Endothelial cell of umbilical vein (primary cell): ENCODE measurements around the gene RAD51B. TPM values are rescaled to one million over a fixed set of nuclear protein-coding genes. Genes with fewer than 3 reads are reported as not detected.

Experiments used
- BruUV-seq: library from RNA; stranded (reverse); fragments of 400-500 nt; replicated peaks from 2 replicates; lab custom pipeline; 2021; lab: Mats Ljungman, UMichigan
- CTCF ChIA-PET: fragments of 300-600, 350-600 bp; sonication (Branson Sonifier 250); formaldehyde crosslinking; loops from one replicate; lab custom pipeline; 2021; ENCODE audit warnings: antibody characterized with exemption, inconsistent platforms; lab: Charles Lee
- POLR2A ChIA-PET: fragments of 300-600, 350-600 bp; sonication (Branson Sonifier 250); formaldehyde crosslinking; loops from one replicate; lab custom pipeline; 2021; ENCODE audit warnings: antibody characterized with exemption, inconsistent platforms; lab: Charles Lee
- DNase-seq: peaks from one replicate; pipeline ENCODE4 v3.0.0-alpha.2; 2011; ENCODE audit warnings: low read depth, low spot score
- FAIRE-seq: peaks from 2 replicates; lab custom pipeline; 2011; peaks lifted over from hg19 to GRCh38; lab: Jason Lieb, UNC
- H2AFZ ChIP-seq: 2 replicates; pipeline ENCODE4 v1.6.0; 2012; ENCODE audit warnings: low read depth, low read length, control low read depth, inconsistent platforms
- H3K27ac ChIP-seq: 2 replicates; pipeline ENCODE4 v1.5.1; 2011; ENCODE audit warnings: low read depth, mild to moderate bottlenecking, control low read depth, low read length, moderate library complexity; ENCODE audit not compliant: insufficient read depth
- H3K27me3 ChIP-seq, 2 experiments: 2 replicates each; pipeline versions ENCODE4 v1.6.0 to v1.6.1; 2011; ENCODE audit warnings: low read length in 2 of 2, mixed read lengths in 1 of 2; ENCODE audit not compliant: control insufficient read depth in 2 of 2, insufficient read depth in 2 of 2
- H3K36me3 ChIP-seq, 2 experiments: 2 replicates in 1 of 2; 3 replicates in 1 of 2; pipeline ENCODE4 v1.5.1; 2011; ENCODE audit warnings: low read length in 2 of 2, mild to moderate bottlenecking in 1 of 2, moderate library complexity in 1 of 2; ENCODE audit not compliant: control insufficient read depth in 2 of 2, insufficient read depth in 2 of 2; ENCODE audit errors: extremely low read depth in 1 of 2
- H3K4me1 ChIP-seq: 3 replicates; pipeline ENCODE4 v1.5.1; 2011; ENCODE audit warnings: mild to moderate bottlenecking, low read length; ENCODE audit not compliant: control insufficient read depth, insufficient read depth; ENCODE audit errors: extremely low read depth
- H3K4me2 ChIP-seq: 2 replicates; pipeline ENCODE4 v1.6.1; 2011; ENCODE audit warnings: low read length, control low read depth, mixed read lengths; ENCODE audit not compliant: insufficient read depth
- H3K4me3 ChIP-seq, 3 experiments: fragments of 200-600 bp in 1 of 3; sonication (generic), shearing (Covaris generic) in 1 of 3; replicated peaks in 1 of 3; 2 replicates each; pipeline ENCODE4 v1.5.1; 2011 to 2016; ENCODE audit warnings: control low read depth in 3 of 3, low read length in 3 of 3, mild to moderate bottlenecking in 2 of 3, inconsistent platforms in 1 of 3, low read depth in 1 of 3, moderate library complexity in 1 of 3; ENCODE audit not compliant: insufficient read depth in 1 of 3
- H3K79me2 ChIP-seq: 2 replicates; pipeline ENCODE4 v1.6.0; 2012; ENCODE audit warnings: low read length, inconsistent platforms; ENCODE audit not compliant: control insufficient read depth, insufficient read depth
- H3K9ac ChIP-seq: replicated peaks from 2 replicates; pipeline ENCODE3; 2011; ENCODE audit warnings: low read length, control low read depth; ENCODE audit not compliant: insufficient read depth; ENCODE audit errors: extremely low read depth
- H3K9me1 ChIP-seq: replicated peaks from 3 replicates; pipeline ENCODE4 v1.6.0; 2011; ENCODE audit warnings: mild to moderate bottlenecking, low read length; ENCODE audit not compliant: control insufficient read depth, insufficient read depth; ENCODE audit errors: extremely low read depth
- H3K9me3 ChIP-seq: replicated peaks from 2 replicates; pipeline ENCODE4 v1.5.1; 2012; ENCODE audit warnings: low read length, inconsistent platforms; ENCODE audit not compliant: control insufficient read depth, insufficient read depth
- H4K20me1 ChIP-seq: replicated peaks from 2 replicates; pipeline ENCODE3; 2011; ENCODE audit warnings: mild to moderate bottlenecking, low read length; ENCODE audit not compliant: control insufficient read depth, insufficient read depth; ENCODE audit errors: extremely low read depth
- EZH2 ChIP-seq: IDR thresholded peaks from 2 replicates; pipeline ENCODE4 v1.6.1; 2012; ENCODE audit warnings: borderline replicate concordance, low read depth, mild to moderate bottlenecking, moderate library complexity, low read length, inconsistent platforms; ENCODE audit not compliant: severe bottlenecking
- FOS ChIP-seq: IDR thresholded peaks from 2 replicates; pipeline ENCODE4 v1.6.1; 2011; ENCODE audit warnings: mild to moderate bottlenecking, low read length, moderate library complexity, borderline replicate concordance; ENCODE audit not compliant: insufficient read depth
- JUN ChIP-seq: IDR thresholded peaks from 2 replicates; pipeline ENCODE4 v1.6.1; 2011; ENCODE audit warnings: borderline replicate concordance, low read depth; ENCODE audit not compliant: insufficient read length, insufficient read depth
- MYC ChIP-seq: IDR thresholded peaks from one replicate; pipeline ENCODE4 v1.6.1; 2011; ENCODE audit warnings: mild to moderate bottlenecking, low read depth, low read length
- POLR2A ChIP-seq: IDR thresholded peaks from 2 replicates; pipeline ENCODE4 v1.6.1; 2012; ENCODE audit warnings: low read depth, mild to moderate bottlenecking, control low read depth, low read length
- dilution Hi-C: fragments of 300-500 bp; cut with MboI; formaldehyde crosslinking; loops from one replicate; pipeline ENCODE4 v1.15.0; 2019; ENCODE audit warnings: low sequenced_read_pairs; ENCODE audit not compliant: extremely low pct_ligation_motif_present
- intact Hi-C: fragments of 100-400 bp; cut with micrococcal nuclease; formaldehyde crosslinking; loops from one replicate; pipeline ENCODE4 v1.10.0; 2022
- polyA plus RNA-seq, 4 experiments: library from polyadenylated mRNA; depleted of rRNA in 3 of 4; stranded (reverse) in 3 of 4; unstranded in 1 of 4; fragments of >200 nt; gene quantifications; 2 replicates each; pipeline versions ENCODE4 v1.2.1 to v1.2.3, GENCODE V29; 2011 to 2012; ENCODE audit warnings: missing spikeins in 1 of 4
- total RNA-seq: library from RNA; stranded (reverse); gene quantifications from 2 replicates; pipeline ENCODE4 v1.2.3, GENCODE V29; 2021
- TF ChIP-seq, protein P1 (sequence below), 2 donors: IDR thresholded peaks; 1 replicate in 1 of 2; 2 replicates in 1 of 2; pipeline ENCODE4 v1.5.1; 2011; ENCODE audit warnings: low read length in 2 of 2, mild to moderate bottlenecking in 2 of 2, moderate library complexity in 2 of 2, control low read depth in 1 of 2, inconsistent platforms in 1 of 2, low read depth in 1 of 2; ENCODE audit not compliant: insufficient read depth in 1 of 2; ENCODE audit errors: extremely low read depth in 1 of 2
- TF ChIP-seq, protein P2 (sequence below): IDR thresholded peaks from 2 replicates; pipeline ENCODE4 v1.6.1; 2011; ENCODE audit not compliant: insufficient read depth, insufficient read length

Gene RAD51B
- total and polyA plus RNA-seq, 2 donors (not counting 3 experiments of a cell fraction or from before 2014, with no cell fraction given) = 3.9 to 19.0 TPM

DNA sequence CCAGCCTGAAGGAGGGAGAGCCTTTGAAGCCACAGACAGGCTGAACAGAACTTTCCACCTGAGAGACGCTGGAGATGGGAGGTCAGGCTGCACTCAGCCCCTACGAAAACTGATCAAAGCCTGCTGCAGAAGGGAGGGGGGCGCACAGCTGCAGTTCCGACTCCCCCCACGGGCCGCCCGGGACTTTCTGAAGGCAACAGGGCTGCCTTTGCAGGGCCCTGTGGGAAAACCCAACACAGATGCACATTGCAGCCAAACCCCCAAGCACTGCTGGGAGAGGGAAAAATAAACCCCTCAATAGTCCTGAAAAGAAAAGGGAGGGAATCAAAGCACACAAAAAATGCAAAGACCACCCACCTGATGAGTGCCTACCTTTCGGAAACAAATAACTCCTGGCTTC lies 682.7 kb downstream of the RAD51B start:
- no peaks in the 10 kb centered on the region for H3K9me1 ChIP-seq
- H3K4me1 ChIP-seq = peaks cover 19% of the 10 kb centered on the region
- intact Hi-C loops (no loop called here), dilution Hi-C loops (no loop called here)
- H3K4me3 ChIP-seq = no peak overlapping the region
- POLR2A ChIA-PET = no interaction called here
- H3K9ac ChIP-seq = no peak overlapping the region
- no peak overlapping the region for H2AFZ ChIP-seq
- BruUV-seq = no TSS peak
- no peaks in the 10 kb centered on the region for H3K9me3 ChIP-seq
- H3K36me3 ChIP-seq = no peaks in the 10 kb centered on the region
- H3K4me2 ChIP-seq = no peak overlapping the region
- CTCF ChIA-PET = no interaction called here
- DNase-seq (no peak), FAIRE-seq (no peak)
- H3K27me3 ChIP-seq = no peaks in the 10 kb centered on the region
- H3K79me2 ChIP-seq = no peaks in the 10 kb centered on the region
- no peak for TF ChIP-seq JUN
- TF ChIP-seq FOS = no peak
- TF ChIP-seq MYC = no peak
- no peak for TF ChIP-seq EZH2
- TF ChIP-seq POLR2A = no peak
- TF ChIP-seq, protein P1, sequence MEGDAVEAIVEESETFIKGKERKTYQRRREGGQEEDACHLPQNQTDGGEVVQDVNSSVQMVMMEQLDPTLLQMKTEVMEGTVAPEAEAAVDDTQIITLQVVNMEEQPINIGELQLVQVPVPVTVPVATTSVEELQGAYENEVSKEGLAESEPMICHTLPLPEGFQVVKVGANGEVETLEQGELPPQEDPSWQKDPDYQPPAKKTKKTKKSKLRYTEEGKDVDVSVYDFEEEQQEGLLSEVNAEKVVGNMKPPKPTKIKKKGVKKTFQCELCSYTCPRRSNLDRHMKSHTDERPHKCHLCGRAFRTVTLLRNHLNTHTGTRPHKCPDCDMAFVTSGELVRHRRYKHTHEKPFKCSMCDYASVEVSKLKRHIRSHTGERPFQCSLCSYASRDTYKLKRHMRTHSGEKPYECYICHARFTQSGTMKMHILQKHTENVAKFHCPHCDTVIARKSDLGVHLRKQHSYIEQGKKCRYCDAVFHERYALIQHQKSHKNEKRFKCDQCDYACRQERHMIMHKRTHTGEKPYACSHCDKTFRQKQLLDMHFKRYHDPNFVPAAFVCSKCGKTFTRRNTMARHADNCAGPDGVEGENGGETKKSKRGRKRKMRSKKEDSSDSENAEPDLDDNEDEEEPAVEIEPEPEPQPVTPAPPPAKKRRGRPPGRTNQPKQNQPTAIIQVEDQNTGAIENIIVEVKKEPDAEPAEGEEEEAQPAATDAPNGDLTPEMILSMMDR (IDR thresholded peaks at IDR 0.05; ENCODE audit: extremely low read depth in 1 of 2, insufficient read depth in 1 of 2, low read depth in 1 of 2, low read length in 2 of 2) = no peak
- TF ChIP-seq, protein P2, sequence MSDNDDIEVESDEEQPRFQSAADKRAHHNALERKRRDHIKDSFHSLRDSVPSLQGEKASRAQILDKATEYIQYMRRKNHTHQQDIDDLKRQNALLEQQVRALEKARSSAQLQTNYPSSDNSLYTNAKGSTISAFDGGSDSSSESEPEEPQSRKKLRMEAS = no peak
- H4K20me1 ChIP-seq = no peaks in the 10 kb centered on the region
- no peak overlapping the region for H3K27ac ChIP-seq
